ENCODE measurements around the gene CALHM5. TPM values are rescaled to one million over a fixed set of nuclear protein-coding genes. Genes with fewer than 3 reads are reported as not detected.

CALHM5 gene
- total RNA-seq, 1 donor from 2014 or later, result 2.2 TPM

DNA sequence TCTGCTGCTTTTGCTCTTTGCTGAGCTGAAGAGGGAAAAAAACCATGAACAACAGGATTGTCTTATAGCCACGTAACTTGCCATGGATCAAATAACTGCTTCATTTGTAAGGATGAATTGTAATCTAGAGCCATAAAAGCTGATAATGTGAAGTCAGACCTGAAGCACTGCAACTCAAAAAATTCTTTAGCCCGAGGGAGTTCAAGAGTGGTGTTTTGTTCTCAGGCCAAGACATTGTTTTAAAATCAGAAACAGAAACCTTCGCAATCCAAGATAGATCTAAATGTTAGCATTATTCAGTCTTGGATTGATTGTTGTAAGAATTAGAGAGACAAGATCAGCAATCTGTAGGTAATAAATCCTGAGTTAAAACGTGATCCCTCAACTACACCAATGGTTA lies 34.2 kb downstream of the CALHM5 start, which contains the start of gene TRAPPC3L:
Gene TRAPPC3L (minus strand): TSS at position 34 of the 400 bp plus-strand sequence. CDS start 170 bp downstream, outside the sequence.
- no peak within 1 kb of the TSS for H3K4me3 ChIP-seq
- no peak for DNase-seq (ENCODE audit: extremely low spot score in 2 of 2)
- no peak for TF ChIP-seq POLR2A (IDR thresholded peaks at IDR 0.05)
- no peak for TF ChIP-seq POLR2AphosphoS5 (IDR thresholded peaks at IDR 0.05; ENCODE audit: insufficient read depth in 1 of 2, low read depth in 1 of 2)
- TF ChIP-seq, protein P1, sequence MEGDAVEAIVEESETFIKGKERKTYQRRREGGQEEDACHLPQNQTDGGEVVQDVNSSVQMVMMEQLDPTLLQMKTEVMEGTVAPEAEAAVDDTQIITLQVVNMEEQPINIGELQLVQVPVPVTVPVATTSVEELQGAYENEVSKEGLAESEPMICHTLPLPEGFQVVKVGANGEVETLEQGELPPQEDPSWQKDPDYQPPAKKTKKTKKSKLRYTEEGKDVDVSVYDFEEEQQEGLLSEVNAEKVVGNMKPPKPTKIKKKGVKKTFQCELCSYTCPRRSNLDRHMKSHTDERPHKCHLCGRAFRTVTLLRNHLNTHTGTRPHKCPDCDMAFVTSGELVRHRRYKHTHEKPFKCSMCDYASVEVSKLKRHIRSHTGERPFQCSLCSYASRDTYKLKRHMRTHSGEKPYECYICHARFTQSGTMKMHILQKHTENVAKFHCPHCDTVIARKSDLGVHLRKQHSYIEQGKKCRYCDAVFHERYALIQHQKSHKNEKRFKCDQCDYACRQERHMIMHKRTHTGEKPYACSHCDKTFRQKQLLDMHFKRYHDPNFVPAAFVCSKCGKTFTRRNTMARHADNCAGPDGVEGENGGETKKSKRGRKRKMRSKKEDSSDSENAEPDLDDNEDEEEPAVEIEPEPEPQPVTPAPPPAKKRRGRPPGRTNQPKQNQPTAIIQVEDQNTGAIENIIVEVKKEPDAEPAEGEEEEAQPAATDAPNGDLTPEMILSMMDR (IDR thresholded peaks at IDR 0.05), result no peak
- no peaks in the 10 kb centered on the region for H3K9me3 ChIP-seq
- H3K4me1 ChIP-seq, result no peaks in the 10 kb centered on the region
- no peak within 1 kb of the TSS for H3K27ac ChIP-seq
- no peaks in the 10 kb centered on the region for H3K27me3 ChIP-seq
- H3K36me3 ChIP-seq, result no peaks in the 10 kb centered on the region
- intact Hi-C loops (cut with DNase I), result no loop called here

DNA sequence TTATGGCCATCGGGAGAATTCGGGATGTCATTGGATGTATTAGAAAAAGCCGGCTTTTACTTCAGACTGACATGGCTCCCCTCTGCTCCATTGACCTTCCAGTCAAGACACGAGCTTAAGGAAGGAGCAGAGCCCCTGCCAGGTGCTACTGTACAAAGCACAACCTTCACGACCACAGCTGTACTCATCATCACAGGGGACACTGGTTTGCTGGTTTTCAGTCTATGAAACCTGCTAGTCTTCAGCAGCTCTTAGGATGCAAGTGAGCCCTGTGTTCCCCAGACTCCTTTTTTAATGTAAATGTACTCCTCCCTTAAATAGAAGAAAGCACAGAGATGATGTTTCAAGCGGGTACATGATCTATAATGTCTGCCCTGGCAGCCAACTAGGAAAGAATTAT lies 35.9 kb downstream of the CALHM5 start:
- intact Hi-C loops (cut with DNase I), result no loop called here
- H3K4me1 ChIP-seq, result no peaks in the 10 kb centered on the region
- no peaks in the 10 kb centered on the region for H3K9me3 ChIP-seq
- TF ChIP-seq POLR2AphosphoS5 (IDR thresholded peaks at IDR 0.05; ENCODE audit: insufficient read depth in 1 of 2, low read depth in 1 of 2), result no peak
- TF ChIP-seq POLR2A (IDR thresholded peaks at IDR 0.05), result no peak
- TF ChIP-seq, protein P1 (IDR thresholded peaks at IDR 0.05), result no peak
- H3K4me3 ChIP-seq, result no peak overlapping the region
- no peak for DNase-seq (ENCODE audit: extremely low spot score in 2 of 2)
- no peak overlapping the region for H3K27ac ChIP-seq
- no peaks in the 10 kb centered on the region for H3K27me3 ChIP-seq
- no peaks in the 10 kb centered on the region for H3K36me3 ChIP-seq

DNA sequence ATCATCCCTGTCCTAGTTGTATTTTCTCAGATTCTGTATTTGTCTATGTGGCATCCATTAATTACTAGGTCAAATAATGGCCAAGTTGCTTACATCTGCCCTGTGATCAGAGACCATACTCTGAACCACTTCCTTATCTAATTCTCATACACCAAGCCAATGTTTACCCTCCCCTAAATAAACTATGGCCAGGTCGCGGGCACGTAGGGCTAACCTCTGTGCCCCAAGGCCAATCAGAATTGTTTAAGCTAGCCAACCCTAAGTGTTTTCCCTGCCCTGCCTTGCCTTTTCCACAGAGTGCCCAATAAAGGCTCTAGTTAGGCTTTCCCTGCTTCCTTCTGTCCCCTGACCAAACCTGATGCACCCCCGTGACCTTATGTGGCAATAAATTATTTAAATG lies 39.4 kb downstream of the CALHM5 start:
- H3K9me3 ChIP-seq, result no peaks in the 10 kb centered on the region
- H3K27me3 ChIP-seq, result no peaks in the 10 kb centered on the region
- H3K27ac ChIP-seq, result no peak overlapping the region
- no peaks in the 10 kb centered on the region for H3K36me3 ChIP-seq
- intact Hi-C loops (cut with DNase I), result no loop called here
- no peak for DNase-seq (ENCODE audit: extremely low spot score in 2 of 2)
- TF ChIP-seq POLR2AphosphoS5 (IDR thresholded peaks at IDR 0.05; ENCODE audit: insufficient read depth in 1 of 2, low read depth in 1 of 2), result no peak
- no peak for TF ChIP-seq POLR2A (IDR thresholded peaks at IDR 0.05)
- TF ChIP-seq, protein P1 (IDR thresholded peaks at IDR 0.05), result no peak
- no peak overlapping the region for H3K4me3 ChIP-seq
- H3K4me1 ChIP-seq, result no peaks in the 10 kb centered on the region

DNA sequence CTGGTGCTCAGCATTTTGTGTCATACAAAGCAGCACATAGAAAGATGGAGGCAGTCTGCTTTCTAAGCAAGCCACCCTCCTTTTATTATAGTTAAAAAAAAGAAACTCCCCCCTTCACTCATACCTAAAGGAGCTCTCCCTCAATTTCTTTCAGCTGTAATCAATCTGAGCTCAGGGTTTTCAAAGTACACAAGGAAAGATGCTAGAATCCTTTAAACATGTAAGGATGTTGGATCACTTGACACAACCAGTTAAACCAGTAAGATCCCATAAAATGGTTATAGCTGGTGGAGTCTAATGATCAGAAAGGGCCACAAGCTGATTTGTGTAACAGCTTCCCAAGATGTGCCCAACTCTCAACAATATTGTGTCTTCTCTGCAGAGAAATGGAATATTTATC lies 42.0 kb downstream of the CALHM5 start, which contains the start of gene CALHM4:
Gene CALHM4 (plus strand): TSS at position 301 of the 400 bp plus-strand sequence. CDS start 43 bp downstream, at position 344.
- H3K27ac ChIP-seq, result no peak within 1 kb of the TSS
- H3K4me1 ChIP-seq, result no peaks in the 10 kb centered on the region
- intact Hi-C loops (cut with DNase I), result no loop called here
- TF ChIP-seq POLR2A (IDR thresholded peaks at IDR 0.05), result no peak
- TF ChIP-seq, protein P1 (IDR thresholded peaks at IDR 0.05), result no peak
- no peak for TF ChIP-seq POLR2AphosphoS5 (IDR thresholded peaks at IDR 0.05; ENCODE audit: insufficient read depth in 1 of 2, low read depth in 1 of 2)
- no peak within 1 kb of the TSS for H3K4me3 ChIP-seq
- no peaks in the 10 kb centered on the region for H3K27me3 ChIP-seq
- DNase-seq (ENCODE audit: extremely low spot score in 2 of 2), result no peak
- H3K9me3 ChIP-seq, result no peaks in the 10 kb centered on the region
- no peaks in the 10 kb centered on the region for H3K36me3 ChIP-seq

DNA sequence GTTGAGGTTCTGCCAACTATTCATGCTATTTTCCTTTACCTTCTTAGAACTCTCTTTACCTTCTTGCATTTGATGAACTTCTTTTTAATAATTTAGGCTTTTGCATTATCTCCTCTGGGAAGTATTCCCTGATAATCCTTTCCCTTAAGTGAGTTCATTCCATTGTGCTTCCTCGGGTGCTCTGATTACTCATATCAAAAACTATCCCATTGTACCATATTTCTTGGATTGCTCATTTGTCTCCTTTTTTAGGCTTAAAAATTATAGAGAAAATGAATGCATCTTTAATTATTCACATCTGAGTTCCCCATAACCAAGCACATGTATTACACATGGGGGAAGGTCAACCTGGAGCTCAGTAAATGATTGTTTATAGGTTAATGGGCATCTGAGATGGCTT lies 44.6 kb downstream of the CALHM5 start:
- H3K4me3 ChIP-seq, result no peak overlapping the region
- no peak overlapping the region for H3K27ac ChIP-seq
- intact Hi-C loops (cut with DNase I), result no loop called here
- no peak for DNase-seq (ENCODE audit: extremely low spot score in 2 of 2)
- no peak for TF ChIP-seq POLR2A (IDR thresholded peaks at IDR 0.05)
- TF ChIP-seq, protein P1 (IDR thresholded peaks at IDR 0.05), result no peak
- no peak for TF ChIP-seq POLR2AphosphoS5 (IDR thresholded peaks at IDR 0.05; ENCODE audit: insufficient read depth in 1 of 2, low read depth in 1 of 2)
- no peaks in the 10 kb centered on the region for H3K36me3 ChIP-seq
- no peaks in the 10 kb centered on the region for H3K27me3 ChIP-seq
- no peaks in the 10 kb centered on the region for H3K9me3 ChIP-seq
- H3K4me1 ChIP-seq, result no peaks in the 10 kb centered on the region

All from vagina (tissue), 2 donors.